HepG2 (cell line): ENCODE data around the gene PARD3.

Experiments
- ADNP ChIP-seq: sonication (generic); formaldehyde crosslinking; IDR thresholded peaks from 2 replicates; pipeline ENCODE4 v1.4.0; 2020; ENCODE audit warnings: missing genetic modification reagents
- HOXA9 ChIP-seq: sonication (generic); formaldehyde crosslinking; IDR thresholded peaks from 2 replicates; pipeline ENCODE4 v1.8.1; 2022; ENCODE audit warnings: missing genetic modification reagents, mild to moderate bottlenecking, moderate library complexity, borderline replicate concordance
- MXI1 ChIP-seq: IDR thresholded peaks from 3 replicates; pipeline ENCODE4 v1.6.1; 2012; ENCODE audit warnings: low read depth, low read length, inconsistent platforms, borderline replicate concordance
- POLR2A ChIP-seq, 2 experiments: IDR thresholded peaks; 2 replicates each; pipeline ENCODE4 v1.6.1; 2011; ENCODE audit warnings: low read depth in 2 of 2, low read length in 2 of 2, mild to moderate bottlenecking in 1 of 2, moderate library complexity in 1 of 2; ENCODE audit not compliant: insufficient read depth in 1 of 2
- YY1 ChIP-seq: IDR thresholded peaks from 2 replicates; pipeline ENCODE4 v1.6.1; 2011; ENCODE audit warnings: low read length, low read depth, moderate library complexity, mild to moderate bottlenecking; ENCODE audit not compliant: insufficient read depth, insufficient replicate concordance
- ZNF605 ChIP-seq: sonication (generic); formaldehyde crosslinking; IDR thresholded peaks from 2 replicates; pipeline ENCODE4 v1.8.0; 2022; ENCODE audit warnings: mild to moderate bottlenecking, missing genetic modification reagents
- TF ChIP-seq, protein P1 (sequence below): sonication (generic); formaldehyde crosslinking; IDR thresholded peaks from 2 replicates; pipeline ENCODE4 v1.8.1; 2023; ENCODE audit warnings: missing genetic modification reagents, mild to moderate bottlenecking, borderline replicate concordance
- TF ChIP-seq, protein P2 (sequence below): IDR thresholded peaks from 2 replicates; pipeline ENCODE4 v1.6.1; 2016; ENCODE audit warnings: mild to moderate bottlenecking
- TF ChIP-seq, protein P3 (sequence below): sonication (generic); formaldehyde crosslinking; IDR thresholded peaks from 2 replicates; pipeline ENCODE4 v1.8.0; 2022; ENCODE audit warnings: mild to moderate bottlenecking, missing genetic modification reagents, borderline replicate concordance

DNA sequence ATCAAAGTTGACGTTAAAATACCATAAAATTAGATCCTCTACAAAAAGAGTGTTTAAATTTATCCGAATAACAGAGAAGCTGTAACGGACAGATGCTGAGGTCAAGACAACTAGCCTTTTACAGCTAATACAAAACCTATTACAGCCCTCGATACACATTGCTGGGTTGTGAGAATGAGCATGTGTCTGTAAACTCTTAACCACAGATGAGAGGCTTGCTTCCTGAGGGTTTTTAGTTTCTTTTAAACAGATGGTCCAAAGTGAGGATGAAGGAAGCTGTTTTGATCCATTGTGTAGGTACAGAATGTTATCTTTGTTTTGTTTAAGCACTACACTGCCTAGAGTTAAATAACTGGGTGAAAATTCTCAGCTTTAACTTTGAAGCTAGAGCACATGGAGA lies 578.2 kb downstream of the PARD3 start:
- TF ChIP-seq POLR2A (IDR thresholded peaks at IDR 0.05; ENCODE audit: insufficient read depth in 1 of 2, low read depth in 2 of 2, low read length in 2 of 2) (no peak), ADNP (CRISPR knock-in tag) (no peak), MXI1 (no peak), YY1 (no peak), HOXA9 (no peak), ZNF605 (CRISPR knock-in tag) (no peak)
- TF ChIP-seq, protein P1, sequence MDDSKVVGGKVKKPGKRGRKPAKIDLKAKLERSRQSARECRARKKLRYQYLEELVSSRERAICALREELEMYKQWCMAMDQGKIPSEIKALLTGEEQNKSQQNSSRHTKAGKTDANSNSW = no peak
- TF ChIP-seq, protein P2, sequence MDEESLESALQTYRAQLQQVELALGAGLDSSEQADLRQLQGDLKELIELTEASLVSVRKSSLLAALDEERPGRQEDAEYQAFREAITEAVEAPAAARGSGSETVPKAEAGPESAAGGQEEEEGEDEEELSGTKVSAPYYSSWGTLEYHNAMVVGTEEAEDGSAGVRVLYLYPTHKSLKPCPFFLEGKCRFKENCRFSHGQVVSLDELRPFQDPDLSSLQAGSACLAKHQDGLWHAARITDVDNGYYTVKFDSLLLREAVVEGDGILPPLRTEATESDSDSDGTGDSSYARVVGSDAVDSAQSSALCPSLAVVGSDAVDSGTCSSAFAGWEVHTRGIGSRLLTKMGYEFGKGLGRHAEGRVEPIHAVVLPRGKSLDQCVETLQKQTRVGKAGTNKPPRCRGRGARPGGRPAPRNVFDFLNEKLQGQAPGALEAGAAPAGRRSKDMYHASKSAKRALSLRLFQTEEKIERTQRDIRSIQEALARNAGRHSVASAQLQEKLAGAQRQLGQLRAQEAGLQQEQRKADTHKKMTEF (CRISPR knock-in tag) = no peak
- TF ChIP-seq, protein P3, sequence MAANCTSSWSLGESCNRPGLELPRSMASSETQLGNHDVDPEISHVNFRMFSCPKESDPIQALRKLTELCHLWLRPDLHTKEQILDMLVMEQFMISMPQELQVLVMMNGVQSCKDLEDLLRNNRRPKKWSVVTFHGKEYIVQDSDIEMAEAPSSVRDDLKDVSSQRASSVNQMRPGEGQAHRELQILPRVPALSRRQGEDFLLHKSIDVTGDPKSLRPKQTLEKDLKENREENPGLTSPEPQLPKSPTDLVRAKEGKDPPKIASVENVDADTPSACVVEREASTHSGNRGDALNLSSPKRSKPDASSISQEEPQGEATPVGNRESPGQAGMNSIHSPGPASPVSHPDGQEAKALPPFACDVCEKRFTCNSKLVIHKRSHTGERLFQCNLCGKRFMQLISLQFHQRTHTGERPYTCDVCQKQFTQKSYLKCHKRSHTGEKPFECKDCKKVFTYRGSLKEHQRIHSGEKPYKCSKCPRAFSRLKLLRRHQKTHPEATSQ (CRISPR knock-in tag) = no peak
